Fibroblast of lung (primary cell): ENCODE measurements around the gene ITM2C. TPM values are rescaled to one million over a fixed set of nuclear protein-coding genes. Genes with fewer than 3 reads are reported as not detected.

Source experiments
- DNase-seq, 2 donors: peaks; one replicate each; pipeline versions ENCODE4 v3.0.0 to v3.0.0-alpha.2; 2010; ENCODE audit warnings: low read depth in 2 of 2
- H2AFZ ChIP-seq: 2 replicates; pipeline ENCODE4 v1.5.1; 2012; ENCODE audit warnings: low read length, control low read depth, inconsistent platforms
- H3K27ac ChIP-seq: 2 replicates; pipeline ENCODE4 v1.5.1; 2011; ENCODE audit warnings: low read length, control low read depth; ENCODE audit not compliant: insufficient read depth
- H3K27me3 ChIP-seq: 2 replicates; pipeline ENCODE4 v1.5.1; 2011; ENCODE audit warnings: mild to moderate bottlenecking, low read length; ENCODE audit not compliant: control insufficient read depth, insufficient read depth
- H3K36me3 ChIP-seq: 2 replicates; pipeline ENCODE4 v1.5.1; 2011; ENCODE audit warnings: low read length; ENCODE audit not compliant: control insufficient read depth, insufficient read depth
- H3K4me1 ChIP-seq: 2 replicates; pipeline ENCODE4 v1.5.1; 2011; ENCODE audit warnings: low read length; ENCODE audit not compliant: control insufficient read depth, insufficient read depth; ENCODE audit errors: extremely low read depth
- H3K4me2 ChIP-seq: 2 replicates; pipeline ENCODE4 v1.5.1; 2011; ENCODE audit warnings: low read length, control low read depth; ENCODE audit not compliant: insufficient read depth; ENCODE audit errors: extremely low read depth
- H3K4me3 ChIP-seq, 4 experiments: fragments of 200-600 bp in 1 of 4; sonication (generic) in 1 of 4; replicated peaks in 1 of 4; 2 replicates each; pipeline ENCODE4 v1.5.1; 2011 to 2016; ENCODE audit warnings: low read length in 4 of 4, low read depth in 3 of 4, mild to moderate bottlenecking in 3 of 4, control low read depth in 2 of 4, inconsistent platforms in 1 of 4, mixed read lengths in 1 of 4; ENCODE audit not compliant: insufficient read depth in 1 of 4; ENCODE audit errors: control extremely low read depth in 1 of 4
- H3K79me2 ChIP-seq: 2 replicates; pipeline ENCODE4 v1.5.1; 2012; ENCODE audit warnings: mild to moderate bottlenecking, low read length, inconsistent platforms; ENCODE audit not compliant: control insufficient read depth, insufficient read depth
- H3K9ac ChIP-seq: 2 replicates; pipeline ENCODE4 v1.5.1; 2011; ENCODE audit warnings: mild to moderate bottlenecking, low read length, control low read depth; ENCODE audit not compliant: insufficient read depth
- H3K9me3 ChIP-seq: 2 replicates; pipeline ENCODE4 v1.5.1; 2012; ENCODE audit warnings: low read depth, low read length; ENCODE audit not compliant: control insufficient read depth, insufficient read depth
- H4K20me1 ChIP-seq: 2 replicates; pipeline ENCODE4 v1.5.1; 2011; ENCODE audit warnings: low read length; ENCODE audit not compliant: control insufficient read depth, insufficient read depth; ENCODE audit errors: extremely low read depth
- EZH2 ChIP-seq: IDR thresholded peaks from 2 replicates; pipeline ENCODE4 v1.5.1; 2012; ENCODE audit warnings: low read length, control low read depth, mild to moderate bottlenecking; ENCODE audit errors: missing control alignments
- polyA plus RNA-seq, 2 donors: library from polyadenylated mRNA; depleted of rRNA in 1 of 2; stranded (reverse) in 1 of 2; unstranded in 1 of 2; fragments of >200 nt; gene quantifications; 2 replicates each; pipeline ENCODE4 v1.2.1, GENCODE V29; 2011 to 2012; ENCODE audit warnings: missing spikeins in 1 of 2
- total RNA-seq: library from RNA; depleted of rRNA; stranded (reverse); fragments of >200 nt; gene quantifications from 2 replicates; pipeline ENCODE4 v1.2.1, GENCODE V29; 2014
- TF ChIP-seq, protein P1 (sequence below), 2 donors: IDR thresholded peaks in 1 of 2; conservative IDR thresholded peaks in 1 of 2; 1 replicate in 1 of 2; 2 replicates in 1 of 2; pipeline ENCODE4 v1.5.1; 2011 to 2012; ENCODE audit warnings: low read length in 2 of 2, control low read depth in 1 of 2, inconsistent platforms in 1 of 2, low read depth in 1 of 2, mild to moderate bottlenecking in 1 of 2

Gene ITM2C
- total and polyA plus RNA-seq, 2 donors (not counting 1 experiment from before 2014, with no cell fraction given) = 77.3 to 236 TPM

GRCh38 chr2:230924092-230924469 lies 59.3 kb downstream of the ITM2C start:
- no peak for DNase-seq
- H3K4me1 ChIP-seq = no peaks in the 10 kb centered on the region

DNA sequence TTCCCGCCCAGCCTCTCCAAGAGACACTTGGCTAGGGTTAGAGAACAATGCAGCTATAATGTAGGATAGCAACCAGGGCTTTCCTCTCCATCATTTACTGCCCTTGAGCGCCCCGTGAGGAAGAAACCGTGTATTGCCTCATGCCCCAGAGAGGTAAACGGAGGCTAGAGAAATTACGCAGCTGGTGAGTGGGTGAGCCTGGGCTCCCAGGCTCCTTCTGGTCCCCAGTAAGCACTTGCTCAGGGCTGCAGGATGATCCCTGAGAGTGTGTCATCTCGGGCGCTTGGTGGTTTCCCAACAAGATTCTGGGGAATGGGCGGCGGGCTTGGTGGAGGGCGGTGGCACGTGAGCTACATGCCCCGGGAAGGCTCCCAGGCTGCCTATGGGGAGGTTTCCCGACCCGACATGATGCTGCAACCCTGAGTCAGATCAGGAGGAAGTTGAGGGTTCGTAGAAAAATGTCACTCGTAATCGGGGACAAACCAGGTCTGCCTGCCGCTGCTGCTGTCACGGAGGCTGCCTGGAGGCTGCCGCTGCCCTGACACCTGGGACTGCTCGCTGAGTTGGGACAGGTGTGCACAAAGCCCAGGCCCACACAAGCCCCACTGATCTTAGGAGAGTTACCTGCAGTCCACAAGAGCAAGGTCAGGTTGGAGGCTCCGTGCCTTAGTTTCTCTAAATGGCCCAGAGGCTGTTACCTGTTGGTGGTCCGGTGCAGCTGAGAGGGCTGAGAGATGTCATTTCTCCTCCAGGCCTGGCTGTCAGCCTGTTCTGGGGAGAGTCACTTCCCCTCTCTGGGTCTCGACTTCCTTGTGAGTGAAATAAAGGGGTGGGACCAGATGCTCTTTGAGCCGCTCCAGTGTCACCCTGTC lies 60.0 kb downstream of the ITM2C start, which contains the start of gene GPR55:
Gene GPR55, minus strand, starts transcription at position 773 of the 872 bp plus-strand sequence. CDS start 14,280 bp downstream, outside the sequence.
- no peak for TF ChIP-seq EZH2
- TF ChIP-seq, protein P1, sequence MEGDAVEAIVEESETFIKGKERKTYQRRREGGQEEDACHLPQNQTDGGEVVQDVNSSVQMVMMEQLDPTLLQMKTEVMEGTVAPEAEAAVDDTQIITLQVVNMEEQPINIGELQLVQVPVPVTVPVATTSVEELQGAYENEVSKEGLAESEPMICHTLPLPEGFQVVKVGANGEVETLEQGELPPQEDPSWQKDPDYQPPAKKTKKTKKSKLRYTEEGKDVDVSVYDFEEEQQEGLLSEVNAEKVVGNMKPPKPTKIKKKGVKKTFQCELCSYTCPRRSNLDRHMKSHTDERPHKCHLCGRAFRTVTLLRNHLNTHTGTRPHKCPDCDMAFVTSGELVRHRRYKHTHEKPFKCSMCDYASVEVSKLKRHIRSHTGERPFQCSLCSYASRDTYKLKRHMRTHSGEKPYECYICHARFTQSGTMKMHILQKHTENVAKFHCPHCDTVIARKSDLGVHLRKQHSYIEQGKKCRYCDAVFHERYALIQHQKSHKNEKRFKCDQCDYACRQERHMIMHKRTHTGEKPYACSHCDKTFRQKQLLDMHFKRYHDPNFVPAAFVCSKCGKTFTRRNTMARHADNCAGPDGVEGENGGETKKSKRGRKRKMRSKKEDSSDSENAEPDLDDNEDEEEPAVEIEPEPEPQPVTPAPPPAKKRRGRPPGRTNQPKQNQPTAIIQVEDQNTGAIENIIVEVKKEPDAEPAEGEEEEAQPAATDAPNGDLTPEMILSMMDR (conservative IDR thresholded peaks at IDR 0.05 in 1 of 2, IDR thresholded peaks at IDR 0.05 in 1 of 2; ENCODE audit: low read depth in 1 of 2, low read length in 2 of 2) = peak in 1 of 2 donors; percentile 19
- H3K4me1 ChIP-seq = no peaks in the 10 kb centered on the region
- no peak within 1 kb of the TSS for H3K27ac ChIP-seq
- no peak for DNase-seq
- H3K9me3 ChIP-seq = no peaks in the 10 kb centered on the region
- no peaks in the 10 kb centered on the region for H3K36me3 ChIP-seq
- H3K4me3 ChIP-seq = no peak within 1 kb of the TSS
- H4K20me1 ChIP-seq = no peaks in the 10 kb centered on the region
- no peak within 1 kb of the TSS for H3K9ac ChIP-seq
- H3K79me2 ChIP-seq = no peaks in the 10 kb centered on the region
- no peak within 1 kb of the TSS for H3K4me2 ChIP-seq
- H3K27me3 ChIP-seq = peaks cover 9% of the 10 kb centered on the region
- no peak within 1 kb of the TSS for H2AFZ ChIP-seq

More at GRCh38 chr2:230924092-230924469, 59.3 kb downstream of the ITM2C start:
- no peak for TF ChIP-seq EZH2
- TF ChIP-seq, protein P1 (conservative IDR thresholded peaks at IDR 0.05 in 1 of 2, IDR thresholded peaks at IDR 0.05 in 1 of 2; ENCODE audit: low read depth in 1 of 2, low read length in 2 of 2) = no peak
- peaks cover 9% of the 10 kb centered on the region for H3K27me3 ChIP-seq
- no peaks in the 10 kb centered on the region for H3K36me3 ChIP-seq
- no peak overlapping the region for H2AFZ ChIP-seq
- no peak overlapping the region for H3K27ac ChIP-seq
- no peak overlapping the region for H3K4me2 ChIP-seq
- no peaks in the 10 kb centered on the region for H3K79me2 ChIP-seq
- H4K20me1 ChIP-seq = no peaks in the 10 kb centered on the region
- no peaks in the 10 kb centered on the region for H3K9me3 ChIP-seq
- no peak overlapping the region for H3K4me3 ChIP-seq
- no peak overlapping the region for H3K9ac ChIP-seq

DNA sequence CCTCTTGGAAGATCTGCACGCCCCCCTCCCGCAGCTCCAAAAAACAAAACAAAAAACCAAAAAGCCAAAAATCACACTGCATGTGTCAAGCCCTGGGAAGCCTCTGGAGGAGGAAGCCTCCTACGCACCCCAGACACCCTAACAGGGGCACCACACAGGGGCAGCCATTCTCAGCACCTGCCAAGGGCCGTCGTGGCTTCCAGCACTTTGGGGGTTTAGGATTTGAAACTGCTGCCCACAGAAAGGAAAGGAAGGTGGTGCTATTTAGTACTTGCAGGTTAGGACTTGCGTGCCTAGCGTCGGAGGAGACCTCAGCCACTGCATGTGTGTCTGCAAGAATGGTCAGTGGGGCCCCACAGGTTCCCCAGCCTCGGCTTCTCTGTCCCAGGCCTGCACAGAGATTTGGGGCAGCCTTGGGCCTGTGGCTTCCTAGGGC lies 60.7 kb downstream of the ITM2C start:
- Histone ChIP-seq H3K27ac (no peak overlapping the region), H3K79me2 (no peaks in the 10 kb centered on the region), H4K20me1 (no peaks in the 10 kb centered on the region), H3K36me3 (no peaks in the 10 kb centered on the region), H3K9me3 (no peaks in the 10 kb centered on the region), H2AFZ (no peak overlapping the region), H3K4me2 (no peak overlapping the region), H3K9ac (no peak overlapping the region), H3K4me1 (no peaks in the 10 kb centered on the region), H3K27me3 (peaks cover 9% of the 10 kb centered on the region), H3K4me3 (no peak overlapping the region)
- DNase-seq = no peak
- TF ChIP-seq EZH2 = no peak
- TF ChIP-seq, protein P1 (conservative IDR thresholded peaks at IDR 0.05 in 1 of 2, IDR thresholded peaks at IDR 0.05 in 1 of 2; ENCODE audit: low read depth in 1 of 2, low read length in 2 of 2) = no peak
